ENCODE data around the gene TP53BP1. TPM values are rescaled to one million over a fixed set of nuclear protein-coding genes. Genes with fewer than 3 reads are reported as not detected.

Gene TP53BP1
- total and polyA plus RNA-seq, 4 donors: 2.7 to 12.0 (median 7.3) TPM

DNA sequence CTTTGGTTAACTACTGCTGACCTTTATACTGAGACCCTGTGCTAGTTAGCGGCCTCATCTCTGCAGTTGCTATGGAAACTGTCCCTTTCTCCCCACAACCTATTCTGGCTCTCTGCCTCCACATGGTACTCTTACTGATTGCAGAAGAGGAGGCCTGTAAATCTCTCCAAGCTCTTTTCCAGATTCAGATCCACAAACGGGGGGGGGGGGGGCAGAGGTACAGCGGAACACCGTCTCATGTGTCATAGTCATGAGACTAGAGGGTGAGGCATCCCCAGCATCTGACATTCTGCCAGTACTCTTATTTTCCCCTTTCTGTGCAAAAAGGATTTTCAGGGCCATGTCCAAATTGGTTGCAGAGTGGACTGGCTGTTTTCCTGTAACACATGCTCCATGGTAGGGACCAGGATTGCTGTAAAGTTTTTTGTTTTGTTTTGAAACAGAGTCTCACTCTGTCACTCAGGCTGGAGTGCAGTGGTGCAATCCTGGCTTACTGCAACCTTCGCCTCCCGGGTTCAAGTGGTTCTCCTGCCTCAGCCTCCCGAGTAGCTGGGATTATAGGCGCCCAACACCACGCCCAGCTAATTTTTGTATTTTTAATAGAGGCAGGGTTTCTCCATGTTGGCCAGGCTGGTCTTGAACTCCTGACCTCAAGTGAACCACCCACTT, 16.2 kb upstream of the TP53BP1 start:
- no peak overlapping the region for H3K4me3 ChIP-seq (ENCODE audit: low read depth in 1 of 3, low read length in 3 of 3)
- TF ChIP-seq FOXA1 (IDR thresholded peaks at IDR 0.05) (no peak), NR2F2 (IDR thresholded peaks at IDR 0.05) (no peak), RXRA (IDR thresholded peaks at IDR 0.05) (no peak), FOXA2 (IDR thresholded peaks at IDR 0.05) (no peak), HNF4A (conservative IDR thresholded peaks at IDR 0.05) (no peak), TAF1 (conservative IDR thresholded peaks at IDR 0.05) (no peak), SP1 (IDR thresholded peaks at IDR 0.05) (no peak), GABPA (IDR thresholded peaks at IDR 0.05 in 1 of 2, conservative IDR thresholded peaks at IDR 0.05 in 1 of 2) (no peak), HNF4G (IDR thresholded peaks at IDR 0.05) (no peak)
- TF ChIP-seq, protein P1, sequence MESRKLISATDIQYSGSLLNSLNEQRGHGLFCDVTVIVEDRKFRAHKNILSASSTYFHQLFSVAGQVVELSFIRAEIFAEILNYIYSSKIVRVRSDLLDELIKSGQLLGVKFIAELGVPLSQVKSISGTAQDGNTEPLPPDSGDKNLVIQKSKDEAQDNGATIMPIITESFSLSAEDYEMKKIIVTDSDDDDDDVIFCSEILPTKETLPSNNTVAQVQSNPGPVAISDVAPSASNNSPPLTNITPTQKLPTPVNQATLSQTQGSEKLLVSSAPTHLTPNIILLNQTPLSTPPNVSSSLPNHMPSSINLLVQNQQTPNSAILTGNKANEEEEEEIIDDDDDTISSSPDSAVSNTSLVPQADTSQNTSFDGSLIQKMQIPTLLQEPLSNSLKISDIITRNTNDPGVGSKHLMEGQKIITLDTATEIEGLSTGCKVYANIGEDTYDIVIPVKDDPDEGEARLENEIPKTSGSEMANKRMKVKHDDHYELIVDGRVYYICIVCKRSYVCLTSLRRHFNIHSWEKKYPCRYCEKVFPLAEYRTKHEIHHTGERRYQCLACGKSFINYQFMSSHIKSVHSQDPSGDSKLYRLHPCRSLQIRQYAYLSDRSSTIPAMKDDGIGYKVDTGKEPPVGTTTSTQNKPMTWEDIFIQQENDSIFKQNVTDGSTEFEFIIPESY (IDR thresholded peaks at IDR 0.05): no peak
- TF ChIP-seq, protein P2, sequence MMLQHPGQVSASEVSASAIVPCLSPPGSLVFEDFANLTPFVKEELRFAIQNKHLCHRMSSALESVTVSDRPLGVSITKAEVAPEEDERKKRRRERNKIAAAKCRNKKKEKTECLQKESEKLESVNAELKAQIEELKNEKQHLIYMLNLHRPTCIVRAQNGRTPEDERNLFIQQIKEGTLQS (IDR thresholded peaks at IDR 0.05): no peak
- TF ChIP-seq, protein P3, sequence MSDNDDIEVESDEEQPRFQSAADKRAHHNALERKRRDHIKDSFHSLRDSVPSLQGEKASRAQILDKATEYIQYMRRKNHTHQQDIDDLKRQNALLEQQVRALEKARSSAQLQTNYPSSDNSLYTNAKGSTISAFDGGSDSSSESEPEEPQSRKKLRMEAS (IDR thresholded peaks at IDR 0.05): no peak
- TF ChIP-seq, protein P4, sequence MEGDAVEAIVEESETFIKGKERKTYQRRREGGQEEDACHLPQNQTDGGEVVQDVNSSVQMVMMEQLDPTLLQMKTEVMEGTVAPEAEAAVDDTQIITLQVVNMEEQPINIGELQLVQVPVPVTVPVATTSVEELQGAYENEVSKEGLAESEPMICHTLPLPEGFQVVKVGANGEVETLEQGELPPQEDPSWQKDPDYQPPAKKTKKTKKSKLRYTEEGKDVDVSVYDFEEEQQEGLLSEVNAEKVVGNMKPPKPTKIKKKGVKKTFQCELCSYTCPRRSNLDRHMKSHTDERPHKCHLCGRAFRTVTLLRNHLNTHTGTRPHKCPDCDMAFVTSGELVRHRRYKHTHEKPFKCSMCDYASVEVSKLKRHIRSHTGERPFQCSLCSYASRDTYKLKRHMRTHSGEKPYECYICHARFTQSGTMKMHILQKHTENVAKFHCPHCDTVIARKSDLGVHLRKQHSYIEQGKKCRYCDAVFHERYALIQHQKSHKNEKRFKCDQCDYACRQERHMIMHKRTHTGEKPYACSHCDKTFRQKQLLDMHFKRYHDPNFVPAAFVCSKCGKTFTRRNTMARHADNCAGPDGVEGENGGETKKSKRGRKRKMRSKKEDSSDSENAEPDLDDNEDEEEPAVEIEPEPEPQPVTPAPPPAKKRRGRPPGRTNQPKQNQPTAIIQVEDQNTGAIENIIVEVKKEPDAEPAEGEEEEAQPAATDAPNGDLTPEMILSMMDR (IDR thresholded peaks at IDR 0.05; ENCODE audit: low read depth, low read length, missing input control): no peak
- TF ChIP-seq, protein P5, sequence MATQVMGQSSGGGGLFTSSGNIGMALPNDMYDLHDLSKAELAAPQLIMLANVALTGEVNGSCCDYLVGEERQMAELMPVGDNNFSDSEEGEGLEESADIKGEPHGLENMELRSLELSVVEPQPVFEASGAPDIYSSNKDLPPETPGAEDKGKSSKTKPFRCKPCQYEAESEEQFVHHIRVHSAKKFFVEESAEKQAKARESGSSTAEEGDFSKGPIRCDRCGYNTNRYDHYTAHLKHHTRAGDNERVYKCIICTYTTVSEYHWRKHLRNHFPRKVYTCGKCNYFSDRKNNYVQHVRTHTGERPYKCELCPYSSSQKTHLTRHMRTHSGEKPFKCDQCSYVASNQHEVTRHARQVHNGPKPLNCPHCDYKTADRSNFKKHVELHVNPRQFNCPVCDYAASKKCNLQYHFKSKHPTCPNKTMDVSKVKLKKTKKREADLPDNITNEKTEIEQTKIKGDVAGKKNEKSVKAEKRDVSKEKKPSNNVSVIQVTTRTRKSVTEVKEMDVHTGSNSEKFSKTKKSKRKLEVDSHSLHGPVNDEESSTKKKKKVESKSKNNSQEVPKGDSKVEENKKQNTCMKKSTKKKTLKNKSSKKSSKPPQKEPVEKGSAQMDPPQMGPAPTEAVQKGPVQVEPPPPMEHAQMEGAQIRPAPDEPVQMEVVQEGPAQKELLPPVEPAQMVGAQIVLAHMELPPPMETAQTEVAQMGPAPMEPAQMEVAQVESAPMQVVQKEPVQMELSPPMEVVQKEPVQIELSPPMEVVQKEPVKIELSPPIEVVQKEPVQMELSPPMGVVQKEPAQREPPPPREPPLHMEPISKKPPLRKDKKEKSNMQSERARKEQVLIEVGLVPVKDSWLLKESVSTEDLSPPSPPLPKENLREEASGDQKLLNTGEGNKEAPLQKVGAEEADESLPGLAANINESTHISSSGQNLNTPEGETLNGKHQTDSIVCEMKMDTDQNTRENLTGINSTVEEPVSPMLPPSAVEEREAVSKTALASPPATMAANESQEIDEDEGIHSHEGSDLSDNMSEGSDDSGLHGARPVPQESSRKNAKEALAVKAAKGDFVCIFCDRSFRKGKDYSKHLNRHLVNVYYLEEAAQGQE (IDR thresholded peaks at IDR 0.05): no peak
- peaks cover 5 to 15% (median 10%) of the 10 kb centered on the region in 4 donors for H3K4me1 ChIP-seq (ENCODE audit: control insufficient read depth in 4 of 4, insufficient read depth in 4 of 4, low read length in 3 of 4)
- H3K9me3 ChIP-seq (ENCODE audit: control insufficient read depth in 4 of 4, low read length in 3 of 4): no peaks in the 10 kb centered on the region
- H3K27me3 ChIP-seq (ENCODE audit: control insufficient read depth in 4 of 4, insufficient read depth in 4 of 4, low read length in 3 of 4): peaks cover 0 to 9% (median 0%) of the 10 kb centered on the region in 4 donors
- H3K36me3 ChIP-seq (ENCODE audit: control insufficient read depth in 4 of 4, insufficient read depth in 3 of 4, low read depth in 1 of 4, low read length in 3 of 4): no peaks in the 10 kb centered on the region
- H3K9ac ChIP-seq (ENCODE audit: low read depth in 1 of 2, low read length in 2 of 2): no peak overlapping the region
- no peak overlapping the region for H3K27ac ChIP-seq (ENCODE audit: low read depth in 1 of 2, low read length in 2 of 2)
- DNase-seq (ENCODE audit: low spot score): no peak
- 78% methylated on average over 9 of the region's 9 CpGs for WGBS

DNA sequence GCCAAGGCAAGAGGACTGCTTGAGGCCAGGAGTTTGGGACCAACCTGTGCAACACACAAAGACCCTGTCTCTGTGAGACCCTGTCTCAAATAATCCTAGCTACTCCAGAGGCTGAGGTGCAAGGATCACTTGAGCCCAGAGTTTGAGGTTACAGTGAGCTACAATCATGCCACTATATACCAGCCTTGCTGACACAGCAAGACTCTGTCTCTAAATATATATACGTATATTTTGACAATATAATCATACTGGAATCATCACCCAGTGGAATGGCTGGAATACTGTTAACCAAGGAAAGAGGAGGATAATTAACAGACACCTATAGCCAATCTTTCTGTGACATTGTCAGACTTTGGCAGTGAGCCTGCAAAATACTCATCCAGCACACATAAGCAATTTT, 15.5 kb upstream of the TP53BP1 start:
- H3K9ac ChIP-seq (ENCODE audit: low read depth in 1 of 2, low read length in 2 of 2): no peak overlapping the region
- 91% methylated on average over 1 of the region's 1 CpG for WGBS
- no peak overlapping the region for H3K27ac ChIP-seq (ENCODE audit: low read depth in 1 of 2, low read length in 2 of 2)
- H3K9me3 ChIP-seq (ENCODE audit: control insufficient read depth in 4 of 4, low read length in 3 of 4): no peaks in the 10 kb centered on the region
- TF ChIP-seq YY1 (IDR thresholded peaks at IDR 0.05) (no peak), SP1 (IDR thresholded peaks at IDR 0.05) (no peak)
- TF ChIP-seq, protein P5 (IDR thresholded peaks at IDR 0.05): no peak
- H3K36me3 ChIP-seq (ENCODE audit: control insufficient read depth in 4 of 4, insufficient read depth in 3 of 4, low read depth in 1 of 4, low read length in 3 of 4): no peaks in the 10 kb centered on the region
- peaks cover 5 to 15% (median 10%) of the 10 kb centered on the region in 4 donors for H3K4me1 ChIP-seq (ENCODE audit: control insufficient read depth in 4 of 4, insufficient read depth in 4 of 4, low read length in 3 of 4)
- no peak overlapping the region for H3K4me3 ChIP-seq (ENCODE audit: low read depth in 1 of 3, low read length in 3 of 3)
- peaks cover 0 to 9% (median 0%) of the 10 kb centered on the region in 4 donors for H3K27me3 ChIP-seq (ENCODE audit: control insufficient read depth in 4 of 4, insufficient read depth in 4 of 4, low read length in 3 of 4)
- no peak for DNase-seq (ENCODE audit: low spot score)
